ENCODE results near the gene GPC6.

- peak; percentile 79 for TF ChIP-seq TCF12 (IDR thresholded peaks at IDR 0.05)
- TF ChIP-seq POLR2AphosphoS5 (IDR thresholded peaks at IDR 0.05; ENCODE audit: low read depth, low read length), result no peak
- no peak for TF ChIP-seq TEAD4 (IDR thresholded peaks at IDR 0.05; ENCODE audit: borderline replicate concordance, insufficient read depth)
- no peak for TF ChIP-seq RAD21 (IDR thresholded peaks at IDR 0.05; ENCODE audit: low read length)
- TF ChIP-seq CTCF (IDR thresholded peaks at IDR 0.05), result no peak
- TF ChIP-seq MXI1 (IDR thresholded peaks at IDR 0.05; ENCODE audit: low read depth, low read length), result no peak
- no peak for TF ChIP-seq TAF1 (IDR thresholded peaks at IDR 0.05; ENCODE audit: borderline replicate concordance, low read depth, low read length)
- no peak for TF ChIP-seq EZH2phosphoT487 (IDR thresholded peaks at IDR 0.05; ENCODE audit: borderline replicate concordance, low read depth)
- TF ChIP-seq PBX3 (IDR thresholded peaks at IDR 0.05), result peak; percentile 67
- peak in 1 of 2 experiments; percentile 71; a peak in 1 of 4 replicates for TF ChIP-seq EP300 (IDR thresholded peaks at IDR 0.05; ENCODE audit: borderline replicate concordance in 1 of 2, low read depth in 1 of 2, low read length in 1 of 2)
- 0 out of 2 replicates have a peak, but pooled peaks have one; percentile 17 for TF ChIP-seq RXRA (IDR thresholded peaks at IDR 0.05; ENCODE audit: borderline replicate concordance, low read depth)
Measured at GRCh38 chr13:93559718-93560117, 333.1 kb downstream of the GPC6 start.
